GM13976 (cell line): ENCODE measurements around the gene ACSF3.

Experiments
- DNase-seq: peaks from one replicate; pipeline ENCODE4 v3.0.0; 2012; ENCODE audit warnings: low spot score
- CTCF ChIP-seq: IDR thresholded peaks from 2 replicates; pipeline ENCODE4 v1.5.1; 2012; ENCODE audit warnings: borderline replicate concordance, mild to moderate bottlenecking; ENCODE audit not compliant: insufficient read depth; ENCODE audit errors: extremely low read depth, missing control alignments, control extremely low read depth
- in situ Hi-C: fragments of 300-500 bp; cut with MboI; formaldehyde crosslinking; loops from one replicate; pipeline ENCODE4 v1.12.0; 2022; ENCODE audit warnings: low sequenced_read_pairs, mixed read lengths, inconsistent platforms; ENCODE audit not compliant: unreplicated experiment

ACSF3 gene

GRCh38 chr16:89093602-89094251, at the start of gene ACSF3:
Gene ACSF3 (plus strand): TSS chr16:89093852. CDS start chr16:89100682, 6,830 bp downstream.
- DNase-seq = peak; percentile 92
- in situ Hi-C loops = no loop called here
- TF ChIP-seq CTCF = no peak

GRCh38 chr16:89044418-89045180, 49.1 kb upstream of the ACSF3 start:
- no peak for DNase-seq
- in situ Hi-C loops = no loop called here
- no peak for TF ChIP-seq CTCF

- TF ChIP-seq CTCF = no peak
- no peak for DNase-seq
- in situ Hi-C loops = no loop called here
Measured at GRCh38 chr16:89045181-89045815, 48.4 kb upstream of the ACSF3 start.

GRCh38 chr16:89045881-89046280, 47.8 kb upstream of the ACSF3 start:
- in situ Hi-C loops = no loop called here
- no peak for DNase-seq
- no peak for TF ChIP-seq CTCF

- TF ChIP-seq CTCF = no peak
- no peak for DNase-seq
- in situ Hi-C loops = no loop called here
Measured at GRCh38 chr16:89046491-89046890, 47.2 kb upstream of the ACSF3 start.

GRCh38 chr16:89047331-89048089, 46.1 kb upstream of the ACSF3 start:
- in situ Hi-C loops = no loop called here
- no peak for TF ChIP-seq CTCF
- no peak for DNase-seq
